Thoracic aorta (tissue), 2 donors: Measurements from ENCODE around the gene USP17L5. TPM values are rescaled to one million over a fixed set of nuclear protein-coding genes. Genes with fewer than 3 reads are reported as not detected.
"Not testable (repeated sequence)": the region's sequence is repeated elsewhere in the genome, so short reads cannot be mapped to it uniquely, and the experiment has no call there.

Experiments used
- ATAC-seq: fragments of 150-250 bp; one replicate; pipeline ENCODE4 v1.8.0; 2017; ENCODE audit warnings: low read depth; ENCODE audit not compliant: insufficient number of reproducible peaks, low FRiP score
- DNase-seq: peaks from one replicate; pipeline ENCODE4 v3.0.0-alpha.2; 2020; ENCODE audit warnings: low spot score
- H3K27ac ChIP-seq, 2 donors: fragments of 200-600 bp; sonication (generic); 1 replicate in 1 of 2; 2 replicates in 1 of 2; pipeline ENCODE4 v1.5.1; 2016; ENCODE audit warnings: mild to moderate bottlenecking in 2 of 2, moderate library complexity in 2 of 2
- H3K27me3 ChIP-seq: fragments of 200-600 bp; sonication (generic); replicated peaks from 2 replicates; pipeline ENCODE4 v1.6.0; 2016; ENCODE audit warnings: mild to moderate bottlenecking; ENCODE audit not compliant: insufficient read depth
- H3K36me3 ChIP-seq: fragments of 200-600 bp; sonication (generic); one replicate; pipeline ENCODE4 v1.5.1; 2016
- H3K4me1 ChIP-seq, 2 donors: fragments of 200-600 bp; sonication (generic); 1 replicate in 1 of 2; 2 replicates in 1 of 2; pipeline versions ENCODE4 v1.5.1 to v1.6.0; 2016; ENCODE audit warnings: low read depth in 2 of 2, mild to moderate bottlenecking in 1 of 2; ENCODE audit not compliant: control insufficient read depth in 1 of 2
- H3K4me3 ChIP-seq: fragments of 200-600 bp; sonication (generic); 2 replicates; pipeline ENCODE4 v1.5.1; 2016; ENCODE audit warnings: mild to moderate bottlenecking
- H3K9me3 ChIP-seq: fragments of 200-600 bp; sonication (generic); 2 replicates; pipeline ENCODE4 v1.5.1; 2016
- CTCF ChIP-seq: fragments of 200-600 bp; sonication (generic); IDR thresholded peaks from one replicate; pipeline ENCODE4 v1.5.1; 2019; ENCODE audit warnings: antibody characterized with exemption
- total RNA-seq, 2 donors: library from RNA; depleted of rRNA; stranded (reverse); fragments of >200 nt; gene quantifications; one replicate each; pipeline versions ENCODE4 v1.1.0 to v1.2.3, GENCODE V29; 2016

The USP17L5 gene
- total RNA-seq, 2 donors from 2014 or later = not detected

DNA sequence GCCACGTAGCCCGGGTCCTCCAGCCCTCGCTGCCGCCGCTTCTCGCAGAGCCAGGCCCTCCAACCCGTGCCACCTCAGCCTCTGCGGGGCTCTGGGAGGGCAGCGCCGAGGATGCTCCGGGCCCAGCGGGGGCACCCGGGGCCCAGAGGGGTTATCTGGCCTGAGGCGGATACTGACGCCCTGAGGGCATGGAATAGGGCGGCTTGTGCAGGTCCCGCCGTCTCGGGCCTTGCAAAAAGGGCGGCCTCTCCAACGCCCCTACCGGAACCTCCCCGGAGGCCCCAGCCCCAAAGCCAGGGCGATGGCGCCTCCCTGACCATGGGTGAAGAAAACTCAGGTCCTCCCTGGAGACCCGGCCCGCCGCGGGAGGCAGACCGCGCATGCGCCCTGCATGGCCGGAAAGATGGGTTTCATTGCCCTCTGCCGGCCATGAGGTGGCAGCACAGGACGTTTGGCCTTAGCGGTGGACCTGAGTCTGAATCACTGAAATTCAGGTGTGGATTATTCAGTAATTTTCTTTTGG is 41.9 kb downstream of the USP17L5 start:
- not testable (repeated sequence) for H3K4me1 ChIP-seq, H3K9me3 ChIP-seq, ATAC-seq, DNase-seq, H3K36me3 ChIP-seq, H3K27me3 ChIP-seq, H3K27ac ChIP-seq
- peak; percentile 40 for TF ChIP-seq CTCF
- peak overlapping the region; percentile 57 for H3K4me3 ChIP-seq

DNA sequence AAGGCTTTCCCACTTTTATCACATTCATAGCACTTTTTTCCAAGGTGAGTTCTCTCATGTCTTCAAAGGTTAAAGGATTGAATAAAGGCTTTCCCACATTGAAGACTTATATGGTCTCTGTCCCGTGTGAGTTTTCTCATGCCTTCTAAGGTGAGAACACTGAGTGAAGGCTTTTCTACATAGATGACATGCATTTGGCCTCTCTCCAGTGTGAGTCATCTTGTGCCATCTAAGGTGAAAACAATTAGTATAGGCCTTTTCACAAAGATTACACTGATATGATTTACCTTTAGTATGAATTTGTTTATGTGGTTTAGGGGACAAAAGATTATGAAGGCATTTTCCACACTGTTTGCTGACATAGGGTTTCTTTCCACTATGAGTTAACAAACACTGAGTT is 44.9 kb downstream of the USP17L5 start:
- ATAC-seq (no peak), DNase-seq (no peak)
- H3K9me3 ChIP-seq = no peaks in the 10 kb centered on the region
- no peaks in the 10 kb centered on the region for H3K27me3 ChIP-seq
- no peak overlapping the region for H3K27ac ChIP-seq
- H3K36me3 ChIP-seq = no peaks in the 10 kb centered on the region
- no peak for TF ChIP-seq CTCF
- H3K4me3 ChIP-seq = no peak overlapping the region
- no peaks in the 10 kb centered on the region for H3K4me1 ChIP-seq

- not testable (repeated sequence) for H3K27ac ChIP-seq, DNase-seq, H3K4me1 ChIP-seq, ATAC-seq, H3K9me3 ChIP-seq, H3K4me3 ChIP-seq, H3K27me3 ChIP-seq, H3K36me3 ChIP-seq
Measured at GRCh38 chr4:9389001-9389400, 49.8 kb downstream of the USP17L5 start.

Other genes starting within 250 kb of the USP17L5 start
- not detected for gene FAM90A26, start 169.0 kb upstream of the USP17L5 start, total RNA-seq
- not detected for gene USP17L10, start 128.7 kb upstream of the USP17L5 start, total RNA-seq
- gene USP17L11, start 124.0 kb upstream of the USP17L5 start, total RNA-seq = not detected
- not detected for gene USP17L12, start 119.3 kb upstream of the USP17L5 start, total RNA-seq
- gene USP17L13, start 114.5 kb upstream of the USP17L5 start, total RNA-seq = not detected
- gene USP17L15, start 105.0 kb upstream of the USP17L5 start, total RNA-seq = not detected
- not detected for gene USP17L17, start 95.5 kb upstream of the USP17L5 start, total RNA-seq
- not detected for gene USP17L18, start 90.8 kb upstream of the USP17L5 start, total RNA-seq
- not detected for gene USP17L19, start 86.0 kb upstream of the USP17L5 start, total RNA-seq
- not detected for gene USP17L20, start 81.3 kb upstream of the USP17L5 start, total RNA-seq
- gene USP17L21, start 76.5 kb upstream of the USP17L5 start, total RNA-seq = not detected
- not detected for gene USP17L22, start 71.8 kb upstream of the USP17L5 start, total RNA-seq
- not detected for gene USP17L24, start 14.2 kb upstream of the USP17L5 start, total RNA-seq
- gene USP17L25, start 9.5 kb upstream of the USP17L5 start, total RNA-seq = not detected
- not detected for gene USP17L26, start 4.7 kb upstream of the USP17L5 start, total RNA-seq
- gene USP17L27, start 4.7 kb downstream of the USP17L5 start, total RNA-seq = not detected
- gene USP17L28, start 9.5 kb downstream of the USP17L5 start, total RNA-seq = not detected
- not detected for gene USP17L29, start 14.2 kb downstream of the USP17L5 start, total RNA-seq
- not detected for gene USP17L30, start 23.7 kb downstream of the USP17L5 start, total RNA-seq
- not detected for gene DEFB131A, start 105.0 kb downstream of the USP17L5 start, total RNA-seq